IPS-20b (cell line): ENCODE data around the gene SPAG5.
"Not testable (repeated sequence)": the region's sequence is repeated elsewhere in the genome, so short reads cannot be mapped to it uniquely, and the experiment has no call there.

Experiments
- H3K27ac ChIP-seq: one replicate; pipeline ENCODE4 v1.5.1; 2013; ENCODE audit warnings: low read length
- H3K27me3 ChIP-seq: 2 replicates; pipeline ENCODE4 v1.6.1; 2013; ENCODE audit warnings: mild to moderate bottlenecking, low read length, inconsistent platforms; ENCODE audit not compliant: insufficient read depth
- H3K36me3 ChIP-seq: 2 replicates; pipeline ENCODE4 v1.6.1; 2013; ENCODE audit warnings: low read depth, mild to moderate bottlenecking, inconsistent platforms, low read length, moderate library complexity; ENCODE audit not compliant: insufficient read depth
- H3K4me1 ChIP-seq: 2 replicates; pipeline ENCODE4 v1.6.1; 2013; ENCODE audit warnings: mild to moderate bottlenecking, control low read depth, inconsistent platforms, low read length, moderate library complexity; ENCODE audit not compliant: insufficient read depth
- H3K4me3 ChIP-seq: 2 replicates; pipeline ENCODE4 v1.5.1; 2013; ENCODE audit warnings: mild to moderate bottlenecking, low read length, inconsistent platforms
- H3K9ac ChIP-seq: 2 replicates; pipeline ENCODE4 v1.6.1; 2013; ENCODE audit warnings: low read depth, mild to moderate bottlenecking, inconsistent platforms, low read length, moderate library complexity
- H3K9me3 ChIP-seq: 2 replicates; pipeline ENCODE4 v1.6.1; 2013; ENCODE audit warnings: mild to moderate bottlenecking, low read depth, low read length, inconsistent platforms; ENCODE audit not compliant: insufficient read depth

The SPAG5 gene

GRCh38 chr17:28624148-28624547, 25.3 kb upstream of the SPAG5 start:
- no peaks in the 10 kb centered on the region for H3K4me1 ChIP-seq
- peaks cover 94% of the 10 kb centered on the region for H3K36me3 ChIP-seq

GRCh38 chr17:28623696-28624095, 24.9 kb upstream of the SPAG5 start:
- Histone ChIP-seq H3K4me1 (no peaks in the 10 kb centered on the region), H3K27ac (no peak overlapping the region), H3K27me3 (no peaks in the 10 kb centered on the region), H3K4me3 (no peak overlapping the region), H3K9me3 (no peaks in the 10 kb centered on the region), H3K9ac (no peak overlapping the region), H3K36me3 (peaks cover 97% of the 10 kb centered on the region)

More at GRCh38 chr17:28624148-28624547, 25.3 kb upstream of the SPAG5 start:
- Histone ChIP-seq H3K9me3 (no peaks in the 10 kb centered on the region), H3K9ac (no peak overlapping the region), H3K4me3 (no peak overlapping the region), H3K27me3 (no peaks in the 10 kb centered on the region), H3K27ac (no peak overlapping the region)

- H3K36me3 ChIP-seq = peaks cover 97% of the 10 kb centered on the region
- H3K4me1 ChIP-seq = no peaks in the 10 kb centered on the region
- H3K4me3 ChIP-seq = no peak overlapping the region
- H3K9me3 ChIP-seq = no peaks in the 10 kb centered on the region
- H3K9ac ChIP-seq = no peak overlapping the region
- no peak overlapping the region for H3K27ac ChIP-seq
- no peaks in the 10 kb centered on the region for H3K27me3 ChIP-seq
Observed at GRCh38 chr17:28622186-28622585, 23.4 kb upstream of the SPAG5 start.

GRCh38 chr17:28620010-28620409, 21.2 kb upstream of the SPAG5 start:
- Histone ChIP-seq H3K36me3 (peaks cover 100% of the 10 kb centered on the region), H3K4me1 (no peaks in the 10 kb centered on the region), H3K27me3 (no peaks in the 10 kb centered on the region), H3K4me3 (no peak overlapping the region), H3K9me3 (no peaks in the 10 kb centered on the region), H3K9ac (no peak overlapping the region), H3K27ac (no peak overlapping the region)

GRCh38 chr17:28618464-28618863, 19.6 kb upstream of the SPAG5 start:
- Histone ChIP-seq H3K27me3 (no peaks in the 10 kb centered on the region), H3K36me3 (peaks cover 99% of the 10 kb centered on the region), H3K4me1 (no peaks in the 10 kb centered on the region), H3K9me3 (no peaks in the 10 kb centered on the region), H3K9ac (no peak overlapping the region), H3K27ac (no peak overlapping the region), H3K4me3 (no peak overlapping the region)

GRCh38 chr17:28616281-28616680, 17.5 kb upstream of the SPAG5 start:
- Histone ChIP-seq H3K36me3 (peaks cover 98% of the 10 kb centered on the region), H3K27ac (no peak overlapping the region), H3K9me3 (no peaks in the 10 kb centered on the region), H3K27me3 (no peaks in the 10 kb centered on the region), H3K4me1 (no peaks in the 10 kb centered on the region), H3K9ac (no peak overlapping the region), H3K4me3 (no peak overlapping the region)

GRCh38 chr17:28615260-28615940, 16.6 kb upstream of the SPAG5 start:
- Histone ChIP-seq H3K36me3 (peaks cover 98% of the 10 kb centered on the region), H3K27me3 (no peaks in the 10 kb centered on the region), H3K27ac (no peak overlapping the region), H3K9me3 (no peaks in the 10 kb centered on the region), H3K4me1 (no peaks in the 10 kb centered on the region), H3K4me3 (no peak overlapping the region), H3K9ac (no peak overlapping the region)

GRCh38 chr17:28613931-28614381, 15.1 kb upstream of the SPAG5 start, which contains the start of gene RSKR:
Gene RSKR (minus strand): TSS chr17:28614185. CDS start chr17:28614161, 24 bp downstream.
- Histone ChIP-seq H3K4me3 (no peak within 1 kb of the TSS), H3K27ac (no peak within 1 kb of the TSS), H3K9ac (no peak within 1 kb of the TSS), H3K27me3 (no peaks in the 10 kb centered on the region), H3K4me1 (no peaks in the 10 kb centered on the region), H3K36me3 (peaks cover 88% of the 10 kb centered on the region), H3K9me3 (no peaks in the 10 kb centered on the region)

- peaks cover 87% of the 10 kb centered on the region for H3K36me3 ChIP-seq
- H3K27ac ChIP-seq = no peak overlapping the region
- H3K9ac ChIP-seq = no peak overlapping the region
Observed at GRCh38 chr17:28612936-28613872, 14.4 kb upstream of the SPAG5 start.

GRCh38 chr17:28612531-28612930, 13.7 kb upstream of the SPAG5 start:
- Histone ChIP-seq H3K4me1 (no peaks in the 10 kb centered on the region), H3K27me3 (no peaks in the 10 kb centered on the region), H3K9ac (no peak overlapping the region), H3K27ac (no peak overlapping the region), H3K9me3 (no peaks in the 10 kb centered on the region), H3K36me3 (peaks cover 87% of the 10 kb centered on the region), H3K4me3 (no peak overlapping the region)

More at GRCh38 chr17:28612936-28613872, 14.4 kb upstream of the SPAG5 start:
- Histone ChIP-seq H3K9me3 (no peaks in the 10 kb centered on the region), H3K27me3 (no peaks in the 10 kb centered on the region), H3K4me3 (no peak overlapping the region), H3K4me1 (no peaks in the 10 kb centered on the region)

GRCh38 chr17:28610376-28610775, 11.6 kb upstream of the SPAG5 start:
- no peaks in the 10 kb centered on the region for H3K9me3 ChIP-seq
- no peaks in the 10 kb centered on the region for H3K4me1 ChIP-seq
- H3K27me3 ChIP-seq = no peaks in the 10 kb centered on the region
- no peak overlapping the region for H3K9ac ChIP-seq
- no peak overlapping the region for H3K4me3 ChIP-seq
- peaks cover 77% of the 10 kb centered on the region for H3K36me3 ChIP-seq
- no peak overlapping the region for H3K27ac ChIP-seq

- not testable (repeated sequence) for H3K4me3 ChIP-seq, H3K9ac ChIP-seq, H3K4me1 ChIP-seq, H3K27me3 ChIP-seq, H3K9me3 ChIP-seq, H3K27ac ChIP-seq
- H3K36me3 ChIP-seq = peaks cover 24% of the 10 kb centered on the region
Observed at GRCh38 chr17:28604031-28604430, 5.2 kb upstream of the SPAG5 start.
